CD4-positive, alpha-beta T cell (primary cell): ENCODE data around the gene PDZRN3. TPM values are rescaled to one million over a fixed set of nuclear protein-coding genes. Genes with fewer than 3 reads are reported as not detected.

Experiments
- ATAC-seq: fragments of 200-7000 bp; cut with Tn5 transposase; one replicate; pipeline ENCODE4 v1.10.0; 2022; ENCODE audit warnings: mild to moderate bottlenecking; ENCODE audit not compliant: poor library complexity
- CTCF ChIA-PET: fragments of 350-600 bp; sonication (Branson Sonifier 250); formaldehyde crosslinking; loops from one replicate; lab custom pipeline; 2021; ENCODE audit warnings: antibody characterized with exemption, inconsistent platforms; lab: Charles Lee
- POLR2A ChIA-PET: fragments of 350-600 bp; sonication (Branson Sonifier 250); formaldehyde crosslinking; loops from one replicate; lab custom pipeline; 2021; ENCODE audit warnings: antibody characterized with exemption, inconsistent platforms; lab: Charles Lee
- DNase-seq, 14 experiments: peaks; one replicate each; pipeline ENCODE4 v3.0.0-alpha.2; 2013 to 2020; ENCODE audit warnings: mixed read lengths in 2 of 14
- H3K27ac ChIP-seq, 2 donors: one replicate each; pipeline versions ENCODE4 v1.5.1 to v1.7.0; 2013; ENCODE audit warnings: low read length in 2 of 2, low read depth in 1 of 2, mild to moderate bottlenecking in 1 of 2
- H3K27me3 ChIP-seq, 2 experiments: 1 replicate in 1 of 2; 2 replicates in 1 of 2; pipeline versions ENCODE4 v1.6.1 to v1.7.0; 2013; ENCODE audit warnings: low read length in 2 of 2, control low read depth in 1 of 2, mild to moderate bottlenecking in 1 of 2, moderate library complexity in 1 of 2; ENCODE audit not compliant: insufficient read depth in 2 of 2, control insufficient read depth in 1 of 2
- H3K36me3 ChIP-seq: one replicate; pipeline ENCODE4 v1.6.1; 2013; ENCODE audit warnings: low read length, control low read depth; ENCODE audit not compliant: insufficient read depth
- H3K4me1 ChIP-seq: one replicate; pipeline ENCODE4 v1.6.1; 2013; ENCODE audit warnings: low read length, control low read depth; ENCODE audit not compliant: insufficient read depth
- H3K4me3 ChIP-seq: one replicate; pipeline ENCODE4 v1.5.1; 2013; ENCODE audit warnings: mild to moderate bottlenecking, low read length, moderate library complexity
- H3K9me3 ChIP-seq, 2 experiments: 1 replicate in 1 of 2; 2 replicates in 1 of 2; pipeline versions ENCODE4 v1.6.1 to v1.7.0; 2013; ENCODE audit warnings: low read length in 2 of 2, mild to moderate bottlenecking in 2 of 2, control low read depth in 1 of 2, moderate library complexity in 1 of 2; ENCODE audit not compliant: control insufficient read depth in 1 of 2, insufficient read depth in 1 of 2
- H3K27ac Mint-ChIP-seq: one replicate; pipeline ENCODE4 v1.8.0; 2020; ENCODE audit warnings: mixed read lengths
- H3K27me3 Mint-ChIP-seq: one replicate; pipeline ENCODE4 v1.8.0; 2021; ENCODE audit warnings: mixed read lengths
- H3K36me3 Mint-ChIP-seq: one replicate; pipeline ENCODE4 v1.8.0; 2021; ENCODE audit warnings: low read depth, mixed read lengths
- H3K4me1 Mint-ChIP-seq: one replicate; pipeline ENCODE4 v1.8.0; 2021; ENCODE audit warnings: low read depth, mixed read lengths
- H3K4me3 Mint-ChIP-seq: one replicate; pipeline ENCODE4 v1.8.0; 2020; ENCODE audit warnings: mild to moderate bottlenecking, mixed read lengths
- H3K9me3 Mint-ChIP-seq: one replicate; pipeline ENCODE4 v1.8.0; 2020; ENCODE audit warnings: mixed read lengths
- intact Hi-C, 2 experiments: fragments of 100-400 bp; cut with DNase I in 1 of 2; cut with micrococcal nuclease in 1 of 2; formaldehyde crosslinking; loops; one replicate each; pipeline versions ENCODE4 v1.15.1 to v1.9.0; 2023 to 2025; cut with DNase I, micrococcal nuclease
- total RNA-seq, 174 experiments: library from RNA in 2 of 174; stranded (reverse) in 2 of 174; gene quantifications; one replicate each; pipeline ENCODE4 v1.2.3 and lab custom pipeline; 2021 to 2026
- TF ChIP-seq, protein P1 (sequence below): fragments of 200-600 bp; IDR thresholded peaks from one replicate; pipeline ENCODE4 v1.8.0; 2022; ENCODE audit warnings: antibody characterized with exemption, mild to moderate bottlenecking

PDZRN3 gene
- total RNA-seq, 2 experiments from 2014 or later = not detected

DNA sequence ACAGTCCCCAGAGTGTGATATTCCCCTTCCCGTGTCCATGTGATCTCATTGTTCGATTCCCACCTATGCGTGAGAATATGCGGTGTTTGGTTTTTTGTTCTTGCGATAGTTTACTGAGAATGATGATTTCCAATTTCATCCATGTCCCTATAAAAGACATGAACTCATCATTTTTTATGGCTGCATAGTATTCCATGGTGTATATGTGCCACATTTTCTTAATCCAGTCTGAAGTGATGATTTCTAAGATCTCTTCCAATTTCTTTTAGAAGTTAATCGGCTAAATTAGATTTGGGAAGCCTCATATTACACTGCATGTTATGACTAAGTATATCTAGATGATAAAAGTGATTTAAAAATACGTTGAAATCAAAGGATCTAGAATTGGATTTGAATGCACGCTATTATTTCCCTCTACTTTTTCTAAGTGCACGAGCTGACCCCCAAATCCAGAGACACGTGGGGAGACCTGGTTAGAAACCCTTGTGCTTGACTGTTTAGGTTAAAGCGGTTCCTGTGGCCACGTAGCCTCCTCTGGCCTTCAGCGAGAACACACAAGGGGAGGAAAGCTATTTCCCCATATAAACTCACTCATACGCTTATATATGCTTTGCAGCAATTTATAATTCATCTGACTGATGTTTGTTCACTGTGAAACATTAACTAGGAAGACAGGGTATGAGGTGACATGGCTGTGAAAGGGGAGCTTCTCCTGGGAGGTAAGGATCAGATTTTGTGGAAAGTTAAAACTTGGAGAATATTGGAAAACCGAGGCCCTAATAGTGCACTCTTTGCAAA is 243.8 kb downstream of the PDZRN3 start:
- POLR2A ChIA-PET = no interaction called here
- no peak overlapping the region for H3K4me3 Mint-ChIP-seq

DNA sequence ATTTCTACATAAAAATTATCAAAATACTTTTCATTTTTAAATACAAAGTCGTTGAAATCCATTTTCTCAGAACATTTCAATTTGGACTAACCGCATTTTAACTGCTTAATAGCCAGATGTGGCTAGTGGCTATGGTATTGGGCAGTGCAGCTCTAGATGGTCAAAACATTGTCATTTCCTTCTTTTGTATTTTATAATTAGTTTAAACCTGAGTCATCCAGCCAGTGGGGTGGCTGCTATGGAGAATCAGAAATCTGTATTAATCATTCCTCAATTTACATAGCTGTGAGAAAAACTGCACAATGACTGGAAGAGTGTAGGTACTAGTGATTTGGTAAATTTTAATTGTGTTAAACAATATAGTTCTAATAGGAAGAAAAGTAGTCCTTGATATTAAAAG is 245.3 kb downstream of the PDZRN3 start:
- DNase-seq = no peak

More for the DNA sequence above, 243.8 kb downstream of the PDZRN3 start:
- Mint-ChIP-seq H3K27me3 (no peaks in the 10 kb centered on the region), H3K4me1 (no peaks in the 10 kb centered on the region), H3K9me3 (no peaks in the 10 kb centered on the region), H3K36me3 (no peaks in the 10 kb centered on the region), H3K27ac (no peak overlapping the region)
- H3K4me3 ChIP-seq = no peak overlapping the region
- TF ChIP-seq, protein P1, sequence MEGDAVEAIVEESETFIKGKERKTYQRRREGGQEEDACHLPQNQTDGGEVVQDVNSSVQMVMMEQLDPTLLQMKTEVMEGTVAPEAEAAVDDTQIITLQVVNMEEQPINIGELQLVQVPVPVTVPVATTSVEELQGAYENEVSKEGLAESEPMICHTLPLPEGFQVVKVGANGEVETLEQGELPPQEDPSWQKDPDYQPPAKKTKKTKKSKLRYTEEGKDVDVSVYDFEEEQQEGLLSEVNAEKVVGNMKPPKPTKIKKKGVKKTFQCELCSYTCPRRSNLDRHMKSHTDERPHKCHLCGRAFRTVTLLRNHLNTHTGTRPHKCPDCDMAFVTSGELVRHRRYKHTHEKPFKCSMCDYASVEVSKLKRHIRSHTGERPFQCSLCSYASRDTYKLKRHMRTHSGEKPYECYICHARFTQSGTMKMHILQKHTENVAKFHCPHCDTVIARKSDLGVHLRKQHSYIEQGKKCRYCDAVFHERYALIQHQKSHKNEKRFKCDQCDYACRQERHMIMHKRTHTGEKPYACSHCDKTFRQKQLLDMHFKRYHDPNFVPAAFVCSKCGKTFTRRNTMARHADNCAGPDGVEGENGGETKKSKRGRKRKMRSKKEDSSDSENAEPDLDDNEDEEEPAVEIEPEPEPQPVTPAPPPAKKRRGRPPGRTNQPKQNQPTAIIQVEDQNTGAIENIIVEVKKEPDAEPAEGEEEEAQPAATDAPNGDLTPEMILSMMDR = no peak
- ATAC-seq (no peak), DNase-seq (no peak)
- H3K9me3 ChIP-seq = peaks cover 0 to 18% of the 10 kb centered on the region in 2 experiments
- CTCF ChIA-PET = no interaction called here
- H3K36me3 ChIP-seq = no peaks in the 10 kb centered on the region
- H3K27ac ChIP-seq = no peak overlapping the region
- intact Hi-C loops = no loop called here
- H3K27me3 ChIP-seq = no peaks in the 10 kb centered on the region
- H3K4me1 ChIP-seq = no peaks in the 10 kb centered on the region

DNA sequence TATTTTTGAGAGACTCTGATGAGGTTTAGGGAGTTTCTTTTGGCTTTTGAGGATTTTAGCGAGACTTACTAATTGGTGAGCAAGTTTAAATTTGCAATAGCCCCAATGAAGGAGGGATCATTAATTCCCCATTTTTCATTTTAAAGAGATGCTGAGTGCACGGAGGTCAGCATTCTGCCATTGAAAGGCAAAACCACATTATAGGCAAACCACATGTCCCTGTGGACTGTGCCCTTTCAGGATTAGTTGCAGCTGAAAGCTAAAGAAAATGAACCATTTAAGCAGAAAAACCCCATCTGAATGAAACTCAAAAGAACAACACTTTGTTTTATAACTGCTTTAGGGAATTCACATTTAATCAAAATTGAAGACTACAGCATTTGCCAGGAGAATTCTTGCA is 246.5 kb downstream of the PDZRN3 start:
- Histone ChIP-seq H3K27me3 (no peaks in the 10 kb centered on the region), H3K36me3 (no peaks in the 10 kb centered on the region), H3K27ac (no peak overlapping the region), H3K9me3 (peaks cover 0 to 14% of the 10 kb centered on the region in 2 experiments), H3K4me3 (no peak overlapping the region), H3K4me1 (no peaks in the 10 kb centered on the region)
- no peak for DNase-seq
- Mint-ChIP-seq H3K27me3 (no peaks in the 10 kb centered on the region), H3K36me3 (no peaks in the 10 kb centered on the region), H3K9me3 (peaks cover 3% of the 10 kb centered on the region), H3K4me1 (no peaks in the 10 kb centered on the region), H3K4me3 (no peak overlapping the region), H3K27ac (no peak overlapping the region)
- CTCF ChIA-PET = no interaction called here
- TF ChIP-seq, protein P1 = no peak
- POLR2A ChIA-PET = no interaction called here
- ATAC-seq = no peak
- intact Hi-C loops = no loop called here

More for the DNA sequence above, 245.3 kb downstream of the PDZRN3 start:
- no peaks in the 10 kb centered on the region for H3K36me3 Mint-ChIP-seq
- TF ChIP-seq, protein P1 = no peak
- H3K4me1 ChIP-seq = no peaks in the 10 kb centered on the region
- H3K27ac ChIP-seq = no peak overlapping the region
- no peaks in the 10 kb centered on the region for H3K27me3 ChIP-seq
- no peak overlapping the region for H3K27ac Mint-ChIP-seq
- H3K4me3 Mint-ChIP-seq = no peak overlapping the region
- H3K27me3 Mint-ChIP-seq = no peaks in the 10 kb centered on the region
- H3K9me3 Mint-ChIP-seq = peaks cover 3% of the 10 kb centered on the region
- ChIA-PET POLR2A (no interaction called here), CTCF (no interaction called here)
- H3K36me3 ChIP-seq = no peaks in the 10 kb centered on the region
- no peaks in the 10 kb centered on the region for H3K4me1 Mint-ChIP-seq
- peaks cover 0 to 16% of the 10 kb centered on the region in 2 experiments for H3K9me3 ChIP-seq
- no peak for ATAC-seq
- H3K4me3 ChIP-seq = no peak overlapping the region
- intact Hi-C loops = no loop called here
